Smooth muscle cell (in vitro differentiated cells): Measurements from ENCODE around the gene FNDC3B. TPM values are rescaled to one million over a fixed set of nuclear protein-coding genes. Genes with fewer than 3 reads are reported as not detected.
A peak's percentile ranks its signal among the peaks of the same experiment; 100 is the strongest.
"Not testable (repeated sequence)": the region's sequence is repeated elsewhere in the genome, so short reads cannot be mapped to it uniquely, and the experiment has no call there.

ENCODE experiments used
- DNase-seq: peaks from one replicate; lab custom pipeline; 2025; ENCODE audit not compliant: unreplicated experiment; lab: John Stamatoyannopoulos, UW
- H2AFZ ChIP-seq: fragments of 200-600 bp; sonication (generic); 2 replicates; pipeline ENCODE4 v1.6.0; 2016; ENCODE audit warnings: antibody characterized with exemption, low read depth, mild to moderate bottlenecking
- H3F3A ChIP-seq: fragments of 200-600 bp; sonication (generic); 2 replicates; pipeline ENCODE4 v1.6.0; 2017; ENCODE audit warnings: antibody characterized with exemption, low read depth
- H3K27ac ChIP-seq: fragments of 200-600 bp; sonication (generic); 2 replicates; pipeline ENCODE4 v1.5.1; 2016; ENCODE audit warnings: low read depth, mild to moderate bottlenecking
- H3K27me3 ChIP-seq: fragments of 200-600 bp; sonication (generic); 2 replicates; pipeline ENCODE4 v1.6.1; 2016; ENCODE audit warnings: low read depth, mild to moderate bottlenecking
- H3K36me3 ChIP-seq: fragments of 200-600 bp; sonication (generic); 2 replicates; pipeline ENCODE4 v1.5.1; 2016; ENCODE audit warnings: low read depth
- H3K4me1 ChIP-seq: fragments of 200-600 bp; sonication (generic); 2 replicates; pipeline ENCODE4 v1.5.1; 2016; ENCODE audit warnings: low read depth
- H3K4me2 ChIP-seq: fragments of 200-600 bp; sonication (generic); 2 replicates; pipeline ENCODE4 v1.6.0; 2016; ENCODE audit warnings: mild to moderate bottlenecking
- H3K4me3 ChIP-seq: fragments of 200-600 bp; sonication (generic); 2 replicates; pipeline ENCODE4 v1.5.1; 2016; ENCODE audit warnings: mild to moderate bottlenecking
- H3K79me2 ChIP-seq: fragments of 200-600 bp; sonication (generic); 2 replicates; pipeline ENCODE4 v1.6.0; 2016; ENCODE audit warnings: low read depth, mild to moderate bottlenecking
- H3K9ac ChIP-seq: fragments of 200-600 bp; sonication (generic); 2 replicates; pipeline ENCODE4 v1.6.0; 2016; ENCODE audit warnings: low read depth
- H3K9me3 ChIP-seq: fragments of 200-600 bp; sonication (generic); replicated peaks from 2 replicates; pipeline ENCODE4 v1.5.1; 2016; ENCODE audit warnings: low read depth
- H4K20me1 ChIP-seq: fragments of 200-600 bp; sonication (generic); 2 replicates; pipeline ENCODE4 v1.6.0; 2016; ENCODE audit warnings: low read depth
- CTCF ChIP-seq: fragments of 200-600 bp; sonication (generic); IDR thresholded peaks from 2 replicates; pipeline ENCODE4 v1.5.1; 2017; ENCODE audit warnings: borderline replicate concordance, mild to moderate bottlenecking, antibody characterized with exemption; ENCODE audit not compliant: insufficient read depth, poor library complexity, severe bottlenecking
- WGBS: methylation state at CpG from one replicate; pipeline ENCODE4 v1.1.7; 2016; ENCODE audit warnings: low lambda C conversion rate; 5-methylcytosine and 5-hydroxymethylcytosine counted together
- polyA plus RNA-seq: library from polyadenylated mRNA; unstranded; fragments of >200 nt; fragmentation: Nextera tagmentation; extraction: Ambion mirVana; gene quantifications from 2 replicates; pipeline ENCODE4 v1.2.1, GENCODE V29; 2016
- total RNA-seq: library from RNA; depleted of rRNA; stranded (reverse); fragments of >200 nt; gene quantifications from 2 replicates; pipeline ENCODE4 v1.2.3, GENCODE V29; 2014

The FNDC3B gene
- total and polyA plus RNA-seq, 2 experiments from 2014 or later: 149 to 294 TPM

GRCh38 chr3:171994646-171995428 lies 44.5 kb upstream of the FNDC3B start:
- H3K36me3 ChIP-seq: peaks cover 3% of the 10 kb centered on the region
- no peaks in the 10 kb centered on the region for H3K27me3 ChIP-seq
- peaks cover 14% of the 10 kb centered on the region for H3F3A ChIP-seq
- H3K4me2 ChIP-seq: peak overlapping the region; percentile 54
- H2AFZ ChIP-seq: no peak overlapping the region
- H3K4me1 ChIP-seq: peaks cover 14% of the 10 kb centered on the region
- DNase-seq: no peak
- H3K9me3 ChIP-seq: no peaks in the 10 kb centered on the region
- no peaks in the 10 kb centered on the region for H3K79me2 ChIP-seq
- 50% methylated on average over 3 of the region's 3 CpGs for WGBS
- TF ChIP-seq CTCF: no peak
- no peaks in the 10 kb centered on the region for H4K20me1 ChIP-seq
- H3K27ac ChIP-seq: peak overlapping the region; percentile 88
- no peak overlapping the region for H3K4me3 ChIP-seq
- peak overlapping the region; percentile 4 for H3K9ac ChIP-seq

- Histone ChIP-seq H4K20me1 (no peaks in the 10 kb centered on the region), H3K27ac (peak overlapping the region; percentile 88), H3K79me2 (no peaks in the 10 kb centered on the region), H3K4me1 (peaks cover 14% of the 10 kb centered on the region), H3K4me2 (peak overlapping the region; percentile 30), H3F3A (peaks cover 14% of the 10 kb centered on the region), H3K4me3 (no peak overlapping the region), H3K9ac (no peak overlapping the region), H2AFZ (no peak overlapping the region), H3K9me3 (no peaks in the 10 kb centered on the region), H3K27me3 (no peaks in the 10 kb centered on the region), H3K36me3 (peaks cover 3% of the 10 kb centered on the region)
- TF ChIP-seq CTCF: no peak
- DNase-seq: no peak
Measured at GRCh38 chr3:171995486-171995885, 43.9 kb upstream of the FNDC3B start.

- Histone ChIP-seq H3K9me3 (no peaks in the 10 kb centered on the region), H3K27me3 (no peaks in the 10 kb centered on the region), H3K4me2 (peak overlapping the region; percentile 30), H3F3A (peaks cover 14% of the 10 kb centered on the region), H3K4me3 (no peak overlapping the region), H3K36me3 (peaks cover 3% of the 10 kb centered on the region), H3K27ac (peak overlapping the region; percentile 88), H2AFZ (no peak overlapping the region), H4K20me1 (no peaks in the 10 kb centered on the region), H3K9ac (no peak overlapping the region), H3K79me2 (no peaks in the 10 kb centered on the region), H3K4me1 (peaks cover 14% of the 10 kb centered on the region)
- 100% methylated on average over 2 of the region's 2 CpGs for WGBS
- no peak for TF ChIP-seq CTCF
- DNase-seq: no peak
Measured at GRCh38 chr3:171996178-171996817, 43.1 kb upstream of the FNDC3B start.

- not testable (repeated sequence) for H2AFZ ChIP-seq, DNase-seq, H4K20me1 ChIP-seq, H3K9me3 ChIP-seq, H3K27me3 ChIP-seq, H3K9ac ChIP-seq, H3K36me3 ChIP-seq, H3K79me2 ChIP-seq, H3K27ac ChIP-seq, H3K4me3 ChIP-seq, H3K4me2 ChIP-seq
- Histone ChIP-seq H3K4me1 (peaks cover 14% of the 10 kb centered on the region), H3F3A (peaks cover 14% of the 10 kb centered on the region)
- 97% methylated on average over 19 of the region's 24 CpGs for WGBS
Measured at GRCh38 chr3:171998731-171999130, 40.6 kb upstream of the FNDC3B start.

GRCh38 chr3:172001616-172002015 lies 37.8 kb upstream of the FNDC3B start:
- H3K4me3 ChIP-seq, H3K4me2 ChIP-seq: not testable (repeated sequence)
- 100% methylated on average over 1 of the region's 1 CpG for WGBS

More at GRCh38 chr3:172001616-172002015, 37.8 kb upstream of the FNDC3B start:
- H3F3A ChIP-seq, H3K27ac ChIP-seq, H3K27me3 ChIP-seq, H4K20me1 ChIP-seq, H2AFZ ChIP-seq, DNase-seq, H3K9ac ChIP-seq, H3K79me2 ChIP-seq, H3K4me1 ChIP-seq, H3K36me3 ChIP-seq, H3K9me3 ChIP-seq: not testable (repeated sequence)
